Upper lobe of left lung (tissue), 6 donors: ENCODE measurements around the gene SPOPL. TPM values are rescaled to one million over a fixed set of nuclear protein-coding genes. Genes with fewer than 3 reads are reported as not detected.
"Not testable (repeated sequence)": the region's sequence is repeated elsewhere in the genome, so short reads cannot be mapped to it uniquely, and the experiment has no call there.

Experiments used
- ATAC-seq, 2 donors: fragments of 200-7000 bp; cut with Tn5 transposase; one replicate each; pipeline ENCODE4 v1.9.1; 2022; ENCODE audit warnings: mild to moderate bottlenecking in 2 of 2, moderate library complexity in 2 of 2; ENCODE audit not compliant: low FRiP score in 2 of 2
- DNase-seq, 2 donors: peaks; one replicate each; pipeline ENCODE4 v3.0.0-alpha.2; 2019 to 2020
- H3K27ac ChIP-seq, 4 donors: fragments of 200-600 bp; sonication (generic); one replicate each; pipeline ENCODE4 v1.5.1; 2016 to 2019
- H3K27me3 ChIP-seq, 4 donors: fragments of 200-600 bp; sonication (generic); one replicate each; pipeline ENCODE4 v1.5.1; 2017 to 2019
- H3K36me3 ChIP-seq, 4 donors: fragments of 200-600 bp; sonication (generic); one replicate each; pipeline ENCODE4 v1.5.1; 2016 to 2019
- H3K4me1 ChIP-seq, 4 donors: fragments of 200-600 bp; sonication (generic); one replicate each; pipeline ENCODE4 v1.5.1; 2018 to 2019
- H3K4me3 ChIP-seq, 4 donors: fragments of 200-600 bp; sonication (generic); one replicate each; pipeline ENCODE4 v1.5.1; 2017 to 2019; ENCODE audit warnings: mild to moderate bottlenecking in 2 of 4, moderate library complexity in 1 of 4
- H3K9me3 ChIP-seq, 4 donors: fragments of 200-600 bp; sonication (generic); one replicate each; pipeline ENCODE4 v1.5.1; 2018 to 2019
- CTCF ChIP-seq, 6 experiments: fragments of 450-650 bp in 4 of 6; fragments of 200-600 bp in 2 of 6; sonication (generic) in 2 of 6; IDR thresholded peaks; one replicate each; pipeline ENCODE4 v1.5.1; 2016 to 2019; ENCODE audit warnings: antibody characterized with exemption in 6 of 6
- EP300 ChIP-seq, 4 donors: sonication (generic); formaldehyde crosslinking; IDR thresholded peaks; one replicate each; pipeline ENCODE4 v1.5.1; 2017; ENCODE audit warnings: antibody characterized with exemption in 4 of 4, control low read depth in 2 of 4
- POLR2A ChIP-seq, 4 donors: fragments of 450-650 bp; IDR thresholded peaks; one replicate each; pipeline ENCODE4 v1.5.1; 2016 to 2017; ENCODE audit warnings: antibody characterized with exemption in 4 of 4, mild to moderate bottlenecking in 2 of 4
- POLR2AphosphoS5 ChIP-seq, 2 donors: sonication (generic); formaldehyde crosslinking; IDR thresholded peaks; one replicate each; pipeline ENCODE4 v1.5.1; 2017; ENCODE audit warnings: antibody characterized with exemption in 2 of 2
- WGBS, 2 donors: methylation state at CpG; one replicate each; pipeline ENCODE4 v1.1.5; 2017 to 2018; 5-methylcytosine and 5-hydroxymethylcytosine counted together
- total RNA-seq, 6 donors: library from RNA; depleted of rRNA in 4 of 6; stranded (reverse); fragments of >200 nt in 4 of 6; gene quantifications; one replicate each; pipeline versions ENCODE4 v1.1.0 to v1.2.1, GENCODE V29; 2016 to 2021
- donor health status: DM: no; HTN: no; CAD: no; lungs with moderate emphysema.
- donor health status: DM: no; HTN: yes; CAD: no; lungs with severe emphysema.

SPOPL gene
- total RNA-seq, 6 donors from 2014 or later: 4.2 to 40.0 (median 24.2) TPM

GRCh38 chr2:138474100-138474825 is 27.3 kb upstream of the SPOPL start:
- no peaks in the 10 kb centered on the region for H3K27me3 ChIP-seq
- TF ChIP-seq CTCF (IDR thresholded peaks at IDR 0.05) (no peak), POLR2A (IDR thresholded peaks at IDR 0.05) (no peak), EP300 (IDR thresholded peaks at IDR 0.05) (no peak)
- ATAC-seq (no peak), DNase-seq (no peak)
- WGBS, 2 donors: 42 to 54% methylated on average over 4 of the region's 4 CpGs
- no peaks in the 10 kb centered on the region for H3K36me3 ChIP-seq
- H3K27ac ChIP-seq: no peak overlapping the region
- H3K4me3 ChIP-seq: no peak overlapping the region
- no peaks in the 10 kb centered on the region for H3K4me1 ChIP-seq
- H3K9me3 ChIP-seq: no peaks in the 10 kb centered on the region

- Histone ChIP-seq H3K4me1 (no peaks in the 10 kb centered on the region), H3K27me3 (no peaks in the 10 kb centered on the region), H3K9me3 (no peaks in the 10 kb centered on the region), H3K36me3 (no peaks in the 10 kb centered on the region), H3K4me3 (no peak overlapping the region), H3K27ac (no peak overlapping the region)
- TF ChIP-seq POLR2AphosphoS5 (IDR thresholded peaks at IDR 0.05) (no peak), CTCF (IDR thresholded peaks at IDR 0.05) (no peak), EP300 (IDR thresholded peaks at IDR 0.05) (no peak), POLR2A (IDR thresholded peaks at IDR 0.05) (no peak)
- DNase-seq (no peak), ATAC-seq (no peak)
- 14 to 26% methylated on average over 4 of the region's 4 CpGs for WGBS, 2 donors
These were observed 26.2 kb upstream of the SPOPL start for GRCh38 chr2:138475277-138475776.

- ATAC-seq: no peak
- H3K27me3 ChIP-seq: no peaks in the 10 kb centered on the region
- TF ChIP-seq POLR2A (IDR thresholded peaks at IDR 0.05) (no peak), CTCF (IDR thresholded peaks at IDR 0.05) (no peak), EP300 (IDR thresholded peaks at IDR 0.05) (no peak), POLR2AphosphoS5 (IDR thresholded peaks at IDR 0.05) (no peak)
- no peak overlapping the region for H3K4me3 ChIP-seq
- H3K9me3 ChIP-seq: no peaks in the 10 kb centered on the region
- H3K27ac ChIP-seq: no peak overlapping the region
- H3K36me3 ChIP-seq: no peaks in the 10 kb centered on the region
- no peaks in the 10 kb centered on the region for H3K4me1 ChIP-seq
- DNase-seq: no peak
These were observed 25.4 kb upstream of the SPOPL start for GRCh38 chr2:138476186-138476585.

GRCh38 chr2:138476940-138477339 is 24.6 kb upstream of the SPOPL start:
- DNase-seq (no peak), ATAC-seq (no peak)
- TF ChIP-seq CTCF (IDR thresholded peaks at IDR 0.05) (no peak), POLR2AphosphoS5 (IDR thresholded peaks at IDR 0.05) (no peak), POLR2A (IDR thresholded peaks at IDR 0.05) (no peak), EP300 (IDR thresholded peaks at IDR 0.05) (no peak)
- H3K4me1 ChIP-seq: no peaks in the 10 kb centered on the region
- no peak overlapping the region for H3K27ac ChIP-seq
- no peaks in the 10 kb centered on the region for H3K27me3 ChIP-seq
- 94 to 97% methylated on average over 4 of the region's 4 CpGs for WGBS, 2 donors
- no peak overlapping the region for H3K4me3 ChIP-seq
- H3K36me3 ChIP-seq: no peaks in the 10 kb centered on the region
- H3K9me3 ChIP-seq: no peaks in the 10 kb centered on the region

- not testable (repeated sequence) for DNase-seq, H3K9me3 ChIP-seq, H3K4me3 ChIP-seq, H3K4me1 ChIP-seq, H3K36me3 ChIP-seq, ATAC-seq, H3K27me3 ChIP-seq, H3K27ac ChIP-seq
These were observed 18.8 kb upstream of the SPOPL start for GRCh38 chr2:138482796-138483195.
